ENCODE data around the gene STX16.
A peak's percentile ranks its signal among the peaks of the same experiment; 100 is the strongest.

Gene STX16

GRCh38 chr20:58677808-58678207 is 26.7 kb downstream of the STX16 start:
- DNase-seq = no peak

DNA sequence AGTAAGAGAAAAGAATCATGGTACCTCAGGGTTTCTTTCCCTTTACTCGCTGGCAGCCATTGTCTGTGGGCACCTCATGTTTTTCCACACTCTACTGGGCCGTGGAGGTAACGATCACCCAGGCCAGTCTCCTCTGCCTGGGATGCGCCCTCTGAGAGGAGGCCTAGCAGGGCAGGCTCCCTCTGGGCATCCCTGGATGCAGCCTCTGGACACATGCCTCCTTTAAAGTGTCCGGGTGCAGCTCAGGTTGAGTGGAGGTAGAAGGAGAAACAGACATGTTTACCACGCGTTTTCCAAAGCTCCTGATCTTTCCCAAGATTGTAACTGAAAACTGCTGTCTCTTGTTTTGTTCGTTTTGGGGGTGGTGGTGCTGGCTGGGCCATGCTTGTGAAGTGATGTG is 27.7 kb downstream of the STX16 start:
- no peak for DNase-seq

DNA sequence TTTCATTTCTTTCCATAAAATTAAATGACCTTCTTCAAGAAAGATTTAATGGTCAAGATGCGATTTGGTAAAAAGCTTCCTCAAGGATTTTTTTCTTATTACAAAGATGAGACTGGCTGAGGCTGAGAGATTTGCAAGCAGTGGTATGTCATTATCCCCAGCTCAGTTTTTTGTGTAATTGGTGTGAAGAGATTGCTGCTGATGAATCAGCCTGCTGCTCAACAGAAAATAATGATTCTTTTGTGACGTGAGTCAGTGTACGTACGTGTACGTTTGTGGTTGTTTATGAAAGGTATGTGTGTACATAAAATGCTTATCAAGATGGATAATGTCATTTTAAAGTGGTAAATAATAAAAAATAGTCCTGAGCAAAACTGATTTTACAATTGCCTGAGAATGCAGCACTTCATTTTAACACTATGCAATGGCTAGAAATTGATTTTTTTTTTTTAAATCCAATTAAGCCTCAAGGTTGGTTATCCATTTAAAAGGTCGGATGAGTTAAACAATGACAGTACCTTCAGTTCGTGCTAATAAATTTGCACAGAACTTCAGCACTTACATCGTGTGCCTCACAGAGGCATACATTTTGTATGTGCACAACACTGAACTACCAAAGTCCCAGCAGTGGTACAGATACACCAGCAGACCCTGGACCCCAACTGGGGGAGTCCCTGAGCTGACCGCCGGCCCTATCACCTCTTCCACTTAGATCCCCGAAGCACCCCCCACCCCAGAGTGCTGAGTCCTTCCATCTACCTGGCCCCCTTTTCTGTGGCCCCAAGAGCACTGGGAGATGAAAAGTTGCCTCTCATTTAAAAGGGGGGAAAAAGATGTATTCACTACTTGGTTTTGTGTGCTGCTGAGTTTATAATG is 31.8 kb downstream of the STX16 start:
- no peak for DNase-seq

DNA sequence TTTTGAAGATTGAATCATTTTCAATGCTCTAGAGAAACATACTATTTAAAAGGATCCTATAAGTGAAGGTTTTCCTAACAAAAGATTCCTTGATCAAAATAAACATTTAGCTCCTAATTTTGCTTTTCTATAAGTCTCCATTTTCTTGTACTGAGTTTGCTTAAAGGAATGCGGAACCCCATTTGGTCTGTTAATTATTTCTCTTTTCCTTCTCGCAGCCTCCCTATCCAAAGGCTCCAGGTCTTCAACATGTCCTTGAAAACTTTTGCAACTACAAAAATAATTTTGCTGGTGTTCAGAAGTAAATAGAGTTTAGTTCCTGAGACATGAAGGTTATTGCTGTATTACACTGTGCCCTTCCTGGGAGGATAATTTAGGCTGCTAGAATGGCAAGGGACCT is 33.2 kb downstream of the STX16 start:
- no peak for DNase-seq

GRCh38 chr20:58685988-58686387 is 34.9 kb downstream of the STX16 start:
- DNase-seq = no peak

DNA sequence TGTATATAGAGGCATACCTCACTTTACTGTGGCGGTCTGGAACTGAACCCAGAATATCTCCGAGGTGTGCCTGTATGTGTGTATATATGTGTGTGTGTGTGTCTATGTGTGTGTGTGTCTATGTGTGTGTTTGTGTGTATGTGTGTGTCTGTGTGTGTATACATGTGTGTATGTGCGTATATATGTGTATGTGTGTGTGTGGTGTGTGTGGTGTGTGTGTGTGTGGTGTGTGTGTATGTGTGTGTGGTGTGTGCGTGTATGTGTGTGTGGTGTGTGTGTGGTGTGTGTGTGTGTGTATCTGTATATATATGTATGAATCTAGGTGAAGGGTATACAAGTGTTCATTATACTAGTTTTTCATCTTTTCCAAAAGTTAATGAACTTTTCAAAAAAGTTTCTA is 37.3 kb downstream of the STX16 start:
- no peak for DNase-seq

DNA sequence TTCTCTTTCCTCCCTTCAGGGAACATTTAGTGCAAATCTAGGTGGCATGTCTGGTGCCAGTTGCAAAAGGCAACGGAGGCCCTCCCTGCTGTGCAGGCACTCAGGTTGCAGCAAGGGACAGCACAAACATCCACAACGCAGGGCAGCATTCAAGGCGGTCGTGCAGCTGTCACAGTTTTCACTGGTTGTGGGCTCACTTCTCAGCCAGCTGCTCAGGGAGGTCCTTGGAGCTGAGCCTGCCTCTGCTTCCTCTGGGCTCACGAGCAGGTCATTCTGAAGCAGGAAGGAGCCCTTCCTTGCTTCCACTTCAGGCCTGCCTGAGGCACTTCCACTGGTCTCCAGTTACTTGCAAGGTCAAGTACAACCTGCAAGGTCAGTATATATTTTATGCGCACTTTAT is 37.8 kb downstream of the STX16 start:
- DNase-seq = no peak

GRCh38 chr20:58690396-58691135 is 39.5 kb downstream of the STX16 start:
- DNase-seq = no peak

- DNase-seq = no peak
Measured at GRCh38 chr20:58691773-58692578, 40.9 kb downstream of the STX16 start.

- peak; percentile 30 to 71 (median 52) for DNase-seq
Measured at GRCh38 chr20:58692579-58693225, 41.6 kb downstream of the STX16 start, which contains the start of gene NPEPL1. Gene NPEPL1, plus strand, starts transcription at chr20:58692800. Its CDS starts 101 bp downstream, at chr20:58692901.

- no peak for DNase-seq
Measured at GRCh38 chr20:58693226-58694006, 42.3 kb downstream of the STX16 start.

DNA sequence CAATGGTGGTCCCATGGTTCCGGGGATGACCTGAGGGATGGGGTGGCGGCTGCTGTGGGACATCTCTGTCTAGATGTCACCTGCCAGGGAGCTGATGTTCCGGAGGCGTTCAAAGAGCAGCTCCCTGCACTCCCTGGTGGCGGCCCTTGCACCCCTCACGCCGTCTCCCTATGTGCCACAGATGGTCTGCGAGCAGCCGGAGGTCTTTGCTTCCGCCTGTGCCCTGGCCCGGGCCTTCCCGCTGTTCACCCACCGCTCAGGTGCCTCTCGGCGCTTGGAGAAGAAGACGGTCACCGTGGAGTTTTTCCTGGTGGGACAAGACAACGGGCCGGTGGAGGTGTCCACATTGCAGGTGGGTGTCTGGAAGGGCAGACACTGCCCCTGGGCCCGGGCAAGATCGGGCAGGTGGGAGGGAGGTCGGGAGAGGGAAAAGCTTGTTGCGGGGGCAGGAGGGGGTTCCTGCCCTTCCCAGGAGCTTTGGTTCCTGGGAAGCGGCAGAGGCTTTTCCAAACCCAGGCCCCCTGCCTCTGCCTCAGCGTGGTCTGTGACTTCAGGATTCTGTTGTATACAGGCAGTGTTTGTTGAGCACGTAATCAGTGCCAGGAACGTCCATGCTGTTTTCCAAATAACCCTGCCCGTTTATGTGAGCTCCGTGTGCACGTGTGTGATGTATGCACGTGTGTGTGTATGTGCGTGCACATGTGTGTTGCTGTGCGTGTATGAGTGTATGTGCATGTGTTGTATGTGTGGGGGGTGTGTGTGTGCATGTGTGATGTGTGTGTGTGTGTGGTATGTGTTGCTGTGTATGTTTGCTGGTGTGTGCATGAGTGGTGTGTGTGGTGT is 43.4 kb downstream of the STX16 start:
- no peak for DNase-seq

- no peak for DNase-seq
Measured at GRCh38 chr20:58695084-58695722, 44.1 kb downstream of the STX16 start.

- DNase-seq = no peak
Measured at GRCh38 chr20:58695895-58696375, 44.9 kb downstream of the STX16 start.

DNA sequence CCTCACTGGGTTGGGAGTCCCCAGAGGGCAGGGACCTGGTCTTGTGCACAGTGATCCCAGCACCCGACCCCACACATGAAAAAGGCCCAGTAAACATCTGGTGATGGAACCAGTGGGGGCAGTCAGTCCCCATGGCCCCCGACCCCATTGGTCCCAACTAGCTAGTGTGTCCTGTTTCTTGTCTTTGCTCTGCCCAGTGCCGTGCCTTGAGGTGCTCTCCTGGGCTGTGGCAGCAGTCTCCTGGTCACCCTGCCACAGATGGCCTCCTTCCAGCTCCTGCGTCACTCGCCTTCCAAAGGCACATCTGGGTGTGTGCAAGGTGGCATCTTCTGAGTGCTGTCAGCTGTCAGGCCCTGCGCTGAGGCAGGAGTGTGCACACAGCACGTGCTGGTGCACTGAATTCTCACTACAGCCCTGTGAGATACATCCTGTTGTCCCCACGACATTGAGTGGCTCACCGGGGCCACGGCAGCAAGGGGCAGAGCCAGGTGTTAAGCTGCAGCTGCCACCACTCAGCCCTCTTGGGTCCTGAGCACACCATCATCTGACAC is 45.4 kb downstream of the STX16 start:
- no peak for DNase-seq

GRCh38 chr20:58697201-58697866 is 46.3 kb downstream of the STX16 start:
- DNase-seq = no peak

GRCh38 chr20:58697867-58698703 is 47.0 kb downstream of the STX16 start:
- no peak for DNase-seq

All from T-helper 1 cell (primary cell).